Measurements from ENCODE around the gene LSS. TPM values are rescaled to one million over a fixed set of nuclear protein-coding genes. Genes with fewer than 3 reads are reported as not detected.
A peak's percentile ranks its signal among the peaks of the same experiment; 100 is the strongest.
"Not testable (repeated sequence)": the region's sequence is repeated elsewhere in the genome, so short reads cannot be mapped to it uniquely, and the experiment has no call there.

LSS gene
- total RNA-seq, 1 experiment from 2014 or later: 130 TPM

GRCh38 chr21:46183910-46184624, 44.5 kb downstream of the LSS start, which contains the start of gene SPATC1L:
SPATC1L (minus strand) TSS chr21:46184459; CDS start chr21:46182816, 1,643 bp downstream.
- TF ChIP-seq EZH2 (IDR thresholded peaks at IDR 0.05; ENCODE audit: borderline replicate concordance, low read depth, low read length, poor library complexity, severe bottlenecking): no peak
- no peak for TF ChIP-seq CTCF (conservative IDR thresholded peaks at IDR 0.05; ENCODE audit: low read depth, low read length)
- BruUV-seq (replicated peaks): TSS peak; percentile 39
- Histone ChIP-seq H3K4me3 (ENCODE audit: low read depth, low read length, poor library complexity, severe bottlenecking) (peak within 1 kb of the TSS; percentile 76), H3K27ac (ENCODE audit: low read depth, low read length, poor library complexity, severe bottlenecking) (peak within 1 kb of the TSS; percentile 85), H3K9me3 (ENCODE audit: low read depth, low read length, poor library complexity, severe bottlenecking) (no peaks in the 10 kb centered on the region), H3K36me3 (ENCODE audit: insufficient read depth, low read length, poor library complexity, severe bottlenecking) (peaks cover 10% of the 10 kb centered on the region), H3K27me3 (replicated peaks; ENCODE audit: insufficient read depth, low read depth, low read length, poor library complexity) (no peaks in the 10 kb centered on the region), H3K4me1 (ENCODE audit: insufficient read depth, low read length, poor library complexity, severe bottlenecking) (peaks cover 4% of the 10 kb centered on the region)
- peak; percentile 79 for DNase-seq (ENCODE audit: low spot score)
- ChIA-PET POLR2A (ENCODE audit: low non-redundant PET) (no interaction called here), CTCF (no interaction called here)
- intact Hi-C loops (cut with micrococcal nuclease; ENCODE audit: unreplicated experiment): no loop called here

- BruUV-seq (replicated peaks); H3K36me3 ChIP-seq (ENCODE audit: insufficient read depth, low read length, poor library complexity, severe bottlenecking); H3K4me1 ChIP-seq (ENCODE audit: insufficient read depth, low read length, poor library complexity, severe bottlenecking); H3K27me3 ChIP-seq (replicated peaks; ENCODE audit: insufficient read depth, low read depth, low read length, poor library complexity); POLR2A ChIA-PET (ENCODE audit: low non-redundant PET); intact Hi-C loops (cut with micrococcal nuclease; ENCODE audit: unreplicated experiment); H3K9me3 ChIP-seq (ENCODE audit: low read depth, low read length, poor library complexity, severe bottlenecking): not testable (repeated sequence)
- Histone ChIP-seq H3K4me3 (ENCODE audit: low read depth, low read length, poor library complexity, severe bottlenecking) (peak overlapping the region; percentile 76), H3K27ac (ENCODE audit: low read depth, low read length, poor library complexity, severe bottlenecking) (peak overlapping the region; percentile 85)
- peak; percentile 31 for DNase-seq (ENCODE audit: low spot score)
- CTCF ChIA-PET: interaction anchor here (1.2 kb wide), 1 partner anchor 40 kb away, joined by 3 read pairs; no protein-coding TSS in a partner anchor
Measured at GRCh38 chr21:46183337-46183909, 45.2 kb downstream of the LSS start.

- H3K4me1 ChIP-seq (ENCODE audit: insufficient read depth, low read length, poor library complexity, severe bottlenecking): peaks cover 4% of the 10 kb centered on the region
- TF ChIP-seq EZH2 (IDR thresholded peaks at IDR 0.05; ENCODE audit: borderline replicate concordance, low read depth, low read length, poor library complexity, severe bottlenecking): no peak
- TF ChIP-seq CTCF (conservative IDR thresholded peaks at IDR 0.05; ENCODE audit: low read depth, low read length): no peak
- H3K36me3 ChIP-seq (ENCODE audit: insufficient read depth, low read length, poor library complexity, severe bottlenecking): peaks cover 2% of the 10 kb centered on the region
- BruUV-seq (replicated peaks): no TSS peak
- intact Hi-C loops (cut with micrococcal nuclease; ENCODE audit: unreplicated experiment): no loop called here
- no peak for DNase-seq (ENCODE audit: low spot score)
- ChIA-PET POLR2A (ENCODE audit: low non-redundant PET) (no interaction called here), CTCF (interaction anchor here (1.2 kb wide), 1 partner anchor 39 kb away, joined by 3 read pairs; no protein-coding TSS in a partner anchor)
- no peaks in the 10 kb centered on the region for H3K9me3 ChIP-seq (ENCODE audit: low read depth, low read length, poor library complexity, severe bottlenecking)
- H3K4me3 ChIP-seq (ENCODE audit: low read depth, low read length, poor library complexity, severe bottlenecking): peak overlapping the region; percentile 17
- no peaks in the 10 kb centered on the region for H3K27me3 ChIP-seq (replicated peaks; ENCODE audit: insufficient read depth, low read depth, low read length, poor library complexity)
- peak overlapping the region; percentile 63 for H3K27ac ChIP-seq (ENCODE audit: low read depth, low read length, poor library complexity, severe bottlenecking)
Measured at GRCh38 chr21:46182548-46183336, 45.8 kb downstream of the LSS start.
